Esophagus squamous epithelium (tissue), 4 donors: ENCODE data around the gene HSF5.

Experiments used
- POLR2A ChIP-seq, 4 donors: fragments of 450-650 bp; IDR thresholded peaks; one replicate each; pipeline ENCODE4 v1.6.1; 2017; ENCODE audit warnings: antibody characterized with exemption in 4 of 4, mild to moderate bottlenecking in 4 of 4, moderate library complexity in 3 of 4
- TF ChIP-seq, protein P1 (sequence below), 6 experiments: fragments of 450-650 bp in 4 of 6; fragments of 200-600 bp in 2 of 6; sonication (generic) in 2 of 6; IDR thresholded peaks; one replicate each; pipeline ENCODE4 v1.5.1; 2016 to 2019; ENCODE audit warnings: antibody characterized with exemption in 6 of 6, mild to moderate bottlenecking in 4 of 6, moderate library complexity in 4 of 6

DNA sequence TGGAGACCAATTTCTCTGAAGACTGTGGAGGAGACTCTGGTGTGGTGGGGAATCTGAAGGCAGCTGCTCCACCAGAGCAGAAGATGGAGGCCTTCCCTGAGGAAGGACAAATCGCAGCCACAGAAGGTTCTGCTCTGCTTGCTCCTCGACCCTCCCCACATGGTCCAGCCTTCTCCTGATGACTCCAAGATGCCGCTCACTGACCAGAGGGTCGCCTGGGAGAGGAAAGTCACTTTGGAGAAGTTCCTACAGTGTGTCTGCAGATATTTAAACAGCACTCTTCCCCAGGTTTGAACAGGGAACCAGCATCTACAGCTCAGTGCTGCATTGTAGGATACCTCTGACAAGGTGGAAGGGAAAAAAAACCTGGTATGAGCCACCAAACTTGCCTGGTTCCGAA, 115.2 kb downstream of the HSF5 start:
- TF ChIP-seq, protein P1, sequence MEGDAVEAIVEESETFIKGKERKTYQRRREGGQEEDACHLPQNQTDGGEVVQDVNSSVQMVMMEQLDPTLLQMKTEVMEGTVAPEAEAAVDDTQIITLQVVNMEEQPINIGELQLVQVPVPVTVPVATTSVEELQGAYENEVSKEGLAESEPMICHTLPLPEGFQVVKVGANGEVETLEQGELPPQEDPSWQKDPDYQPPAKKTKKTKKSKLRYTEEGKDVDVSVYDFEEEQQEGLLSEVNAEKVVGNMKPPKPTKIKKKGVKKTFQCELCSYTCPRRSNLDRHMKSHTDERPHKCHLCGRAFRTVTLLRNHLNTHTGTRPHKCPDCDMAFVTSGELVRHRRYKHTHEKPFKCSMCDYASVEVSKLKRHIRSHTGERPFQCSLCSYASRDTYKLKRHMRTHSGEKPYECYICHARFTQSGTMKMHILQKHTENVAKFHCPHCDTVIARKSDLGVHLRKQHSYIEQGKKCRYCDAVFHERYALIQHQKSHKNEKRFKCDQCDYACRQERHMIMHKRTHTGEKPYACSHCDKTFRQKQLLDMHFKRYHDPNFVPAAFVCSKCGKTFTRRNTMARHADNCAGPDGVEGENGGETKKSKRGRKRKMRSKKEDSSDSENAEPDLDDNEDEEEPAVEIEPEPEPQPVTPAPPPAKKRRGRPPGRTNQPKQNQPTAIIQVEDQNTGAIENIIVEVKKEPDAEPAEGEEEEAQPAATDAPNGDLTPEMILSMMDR (IDR thresholded peaks at IDR 0.05), result no peak
- no peak for TF ChIP-seq POLR2A (IDR thresholded peaks at IDR 0.05)
